GM12878 (cell line): ENCODE results near the gene MFNG. TPM values are rescaled to one million over a fixed set of nuclear protein-coding genes. Genes with fewer than 3 reads are reported as not detected.
A peak's percentile ranks its signal among the peaks of the same experiment; 100 is the strongest.

Experiments
- ATAC-seq: fragments of 200-7000 bp; cut with Tn5 transposase; 3 replicates; pipeline ENCODE4 v1.9.1; 2020; ENCODE audit warnings: mild to moderate bottlenecking, moderate library complexity
- BruUV-seq: library from RNA; stranded (reverse); fragments of 400-500 nt; replicated peaks from 2 replicates; lab custom pipeline; 2021; lab: Mats Ljungman, UMichigan
- CTCF ChIA-PET: fragments of 300-600 bp; sonication (Branson Sonifier 250); formaldehyde crosslinking; extraction: SDS; loops from one replicate; lab custom pipeline; 2021; ENCODE audit warnings: inconsistent platforms; lab: Yijun Ruan, JAX
- POLR2A ChIA-PET: fragments of 350-600 bp; formaldehyde crosslinking; extraction: SDS; loops from one replicate; lab custom pipeline; 2021; ENCODE audit warnings: inconsistent platforms; lab: Charles Lee
- RAD21 ChIA-PET: fragments of 300-600 bp; sonication (Branson Sonifier 250); formaldehyde crosslinking; loops from one replicate; lab custom pipeline; 2023; ENCODE audit warnings: antibody characterized with exemption; ENCODE audit not compliant: unreplicated experiment; lab: Charles Lee
- SMC1A ChIA-PET: fragments of 300-600 bp; sonication (Branson Sonifier 250); formaldehyde crosslinking; loops from one replicate; lab custom pipeline; 2023; ENCODE audit not compliant: unreplicated experiment, uncharacterized antibody; lab: Charles Lee
- DNase-seq: peaks from one replicate; pipeline ENCODE4 v3.0.0-alpha.2; 2011; ENCODE audit warnings: low read depth, low spot score
- FAIRE-seq: peaks from 3 replicates; lab custom pipeline; 2011; peaks lifted over from hg19 to GRCh38; lab: Jason Lieb, UNC
- H2AFZ ChIP-seq: 2 replicates; pipeline ENCODE4 v1.6.0; 2011; ENCODE audit warnings: low read depth, low read length, control low read depth; ENCODE audit not compliant: control insufficient read depth
- H3K27ac ChIP-seq: 2 replicates; pipeline ENCODE4 v1.5.1; 2011; ENCODE audit warnings: control low read depth; ENCODE audit not compliant: control insufficient read depth, insufficient read depth
- H3K27me3 ChIP-seq, 2 experiments: replicated peaks in 1 of 2; 2 replicates each; pipeline versions ENCODE4 v1.6.0 to v1.6.1; 2011; ENCODE audit warnings: low read length in 1 of 2; ENCODE audit not compliant: control insufficient read depth in 2 of 2, insufficient read depth in 2 of 2
- H3K36me3 ChIP-seq, 2 experiments: 2 replicates each; pipeline ENCODE4 v1.5.1; 2011; ENCODE audit warnings: low read length in 1 of 2; ENCODE audit not compliant: control insufficient read depth in 2 of 2, insufficient read depth in 2 of 2
- H3K4me1 ChIP-seq: 2 replicates; pipeline ENCODE4 v1.6.1; 2011; ENCODE audit warnings: mild to moderate bottlenecking, low read length, moderate library complexity, mixed read lengths; ENCODE audit not compliant: control insufficient read depth, insufficient read depth
- H3K4me2 ChIP-seq: 2 replicates; pipeline ENCODE4 v1.6.0; 2011; ENCODE audit warnings: control low read depth; ENCODE audit not compliant: control insufficient read depth, insufficient read depth
- H3K4me3 ChIP-seq: fragments of 200-600 bp; sonication (generic); 2 replicates; pipeline ENCODE4 v1.5.1; 2016
- H3K79me2 ChIP-seq: 2 replicates; pipeline ENCODE4 v1.6.0; 2011; ENCODE audit warnings: low read length; ENCODE audit not compliant: control insufficient read depth, insufficient read depth
- H3K9ac ChIP-seq: 2 replicates; pipeline ENCODE4 v1.8.0; 2011; ENCODE audit warnings: low read length, control low read depth, mixed read lengths; ENCODE audit not compliant: control insufficient read depth, insufficient read depth
- H3K9me3 ChIP-seq: replicated peaks from 3 replicates; pipeline ENCODE4 v1.5.1; 2011; ENCODE audit warnings: mild to moderate bottlenecking, low read length; ENCODE audit not compliant: control insufficient read depth, insufficient read depth
- H4K20me1 ChIP-seq: 2 replicates; pipeline ENCODE4 v1.6.0; 2011; ENCODE audit not compliant: control insufficient read depth, insufficient read depth
- BRCA1 ChIP-seq: IDR thresholded peaks from 2 replicates; pipeline ENCODE4 v1.6.1; 2011; ENCODE audit warnings: low read depth, low read length, improper control_type of control experiment
- RB1 ChIP-seq: fragments of 450-650 bp; formaldehyde crosslinking; IDR thresholded peaks from 2 replicates; pipeline ENCODE4 v1.6.1; 2017; ENCODE audit warnings: mild to moderate bottlenecking, borderline replicate concordance
- RUNX3 ChIP-seq: IDR thresholded peaks from 2 replicates; pipeline ENCODE4 v1.6.1; 2012; ENCODE audit warnings: low read length, inconsistent platforms
- ZNF207 ChIP-seq: fragments of 450-650 bp; IDR thresholded peaks from 2 replicates; pipeline ENCODE4 v1.6.1; 2014; ENCODE audit warnings: antibody characterized with exemption, mild to moderate bottlenecking, borderline replicate concordance
- WGBS: methylation state at CpG from one replicate; pipeline ENCODE4 v1.1.6; 2016; ENCODE audit warnings: low lambda C conversion rate; ENCODE audit not compliant: insufficient replicate concordance, insufficient coverage; ENCODE audit errors: missing lambda C conversion rate; 5-methylcytosine and 5-hydroxymethylcytosine counted together
- in situ Hi-C: fragments of 300-500 bp; cut with MboI; formaldehyde crosslinking; loops from 9 replicates; pipeline ENCODE4 v1.14.3; 2018; ENCODE audit warnings: mixed read lengths
- intact Hi-C: fragments of 100-400 bp; cut with micrococcal nuclease; formaldehyde crosslinking; loops from one replicate; pipeline ENCODE4 v1.14.2; 2022; ENCODE audit not compliant: unreplicated experiment
- polyA plus RNA-seq, 11 experiments: library from polyadenylated mRNA; depleted of rRNA in 4 of 11; unstranded in 6 of 11; stranded (reverse) in 5 of 11; fragments of >200 nt; fragmentation: Nextera tagmentation in 4 of 11; fragmentation: Illumina TruSeq in 1 of 11; extraction: Ambion mirVana in 4 of 11; extraction: Trizol in 1 of 11; gene quantifications; 1 replicate in 1 of 11; 2 replicates in 10 of 11; pipeline versions ENCODE4 v1.2.1 to v1.2.3, GENCODE V29; 2011 to 2016; ENCODE audit warnings: inconsistent platforms in 2 of 11, missing spikeins in 2 of 11, low read depth in 1 of 11
- total RNA-seq, 4 experiments: library from RNA; depleted of rRNA in 3 of 4; stranded (reverse); fragments of >200 nt in 3 of 4; fragmentation: Illumina TruSeq in 1 of 4; extraction: Trizol in 1 of 4; gene quantifications; 2 replicates each; pipeline versions ENCODE4 v1.2.1 to v1.2.3, GENCODE V29; 2013 to 2021

Gene MFNG
- total and polyA plus RNA-seq, 10 of the 15 experiments (the other 5 are each of a cell fraction or from before 2014, with no cell fraction given) = 11.5 to 117 (median 68.5) TPM

GRCh38 chr22:37487571-37487970 is 1.4 kb upstream of the MFNG start:
- peaks cover 17% of the 10 kb centered on the region for H3K4me1 ChIP-seq
- no peak overlapping the region for H2AFZ ChIP-seq
- no peaks in the 10 kb centered on the region for H3K27me3 ChIP-seq
- H3K9ac ChIP-seq = no peak overlapping the region
- ChIA-PET SMC1A (interaction anchor here (1.4 to 2.2 kb wide), 2 partner anchors 29 to 51 kb away, joined by 5 to 7 read pairs; no protein-coding TSS in a partner anchor), CTCF (interaction anchor here (0.6 to 4.0 kb wide), 4 partner anchors 10 to 52 kb away, joined by 3 to 27 read pairs (median 6); no protein-coding TSS in a partner anchor)
- no peak overlapping the region for H3K4me3 ChIP-seq
- no peaks in the 10 kb centered on the region for H4K20me1 ChIP-seq
- TF ChIP-seq BRCA1 = no peak
- TF ChIP-seq, all 136 proteins: peak for 0
- FAIRE-seq (no peak), DNase-seq (no peak), ATAC-seq (no peak)
- 56% methylated on average over 4 of the region's 4 CpGs for WGBS
- in situ Hi-C loops = no loop called here
- Histone ChIP-seq H3K27ac (no peak overlapping the region), H3K4me2 (no peak overlapping the region), H3K9me3 (no peaks in the 10 kb centered on the region), H3K79me2 (peaks cover 40% of the 10 kb centered on the region), H3K36me3 (no peaks in the 10 kb centered on the region; a peak in 1 of 4 replicates)
- ChIA-PET RAD21 (no interaction called here), POLR2A (no interaction called here)
- intact Hi-C loops = no loop called here
- BruUV-seq = no TSS peak

GRCh38 chr22:37487129-37487528 is 945 bp upstream of the MFNG start:
- H3K27ac ChIP-seq = no peak overlapping the region
- no peak overlapping the region for H2AFZ ChIP-seq
- H3K79me2 ChIP-seq = peaks cover 44% of the 10 kb centered on the region
- peaks cover 21% of the 10 kb centered on the region for H3K4me1 ChIP-seq
- ATAC-seq (no peak), DNase-seq (no peak), FAIRE-seq (no peak)
- TF ChIP-seq RUNX3 (0 out of 2 replicates have a peak, but pooled peaks have one; percentile 15), RB1 (no peak), ZNF207 (no peak)
- no peaks in the 10 kb centered on the region for H4K20me1 ChIP-seq
- H3K9me3 ChIP-seq = no peaks in the 10 kb centered on the region
- no TSS peak for BruUV-seq
- POLR2A ChIA-PET = interaction anchor here (1.2 to 2.9 kb wide), 2 partner anchors 121 to 244 kb away, joined by 5 to 12 read pairs; partner anchors contain the start of gene GGA1
- H3K4me3 ChIP-seq = no peak overlapping the region
- intact Hi-C loops (no loop called here), in situ Hi-C loops (no loop called here)
- 44% methylated on average over 10 of the region's 10 CpGs for WGBS
- H3K9ac ChIP-seq = no peak overlapping the region
- no peak overlapping the region for H3K4me2 ChIP-seq
- no peaks in the 10 kb centered on the region for H3K27me3 ChIP-seq
- RAD21 ChIA-PET = interaction anchor here (1.2 to 2.1 kb wide), 2 partner anchors 79 to 103 kb away, joined by 3 to 10 read pairs; no protein-coding TSS in a partner anchor
- SMC1A ChIA-PET = interaction anchor here (1.4 to 2.8 kb wide), 5 partner anchors 9 to 80 kb away, joined by 4 to 13 read pairs (median 5); no protein-coding TSS in a partner anchor
- H3K36me3 ChIP-seq = no peaks in the 10 kb centered on the region; a peak in 1 of 4 replicates
- CTCF ChIA-PET = interaction anchor here (0.6 to 4.0 kb wide), 7 partner anchors 11 to 199 kb away, joined by 3 to 27 read pairs (median 4); no protein-coding TSS in a partner anchor
